ENCODE data around the gene MGAT3.

MGAT3 gene

GRCh38 chr22:39493759-39494158, 36.9 kb downstream of the MGAT3 start:
- Histone ChIP-seq H3K27ac (replicated peaks) (no peak overlapping the region), H3K4me3 (replicated peaks; ENCODE audit: insufficient read depth, low read length) (no peak overlapping the region), H3K27me3 (ENCODE audit: insufficient read depth, poor library complexity, severe bottlenecking) (no peaks in the 10 kb centered on the region)
- TF ChIP-seq GABPA (IDR thresholded peaks at IDR 0.05; ENCODE audit: low read depth), result no peak
- no peak for TF ChIP-seq CTCF (IDR thresholded peaks at IDR 0.05; ENCODE audit: insufficient read depth, low read length)
- no peak for TF ChIP-seq POLR2AphosphoS5 (IDR thresholded peaks at IDR 0.05; ENCODE audit: low read depth)
- no peak for TF ChIP-seq SPI1 (IDR thresholded peaks at IDR 0.05; ENCODE audit: borderline replicate concordance, low read depth)
- no peak for TF ChIP-seq REST (IDR thresholded peaks at IDR 0.05; ENCODE audit: insufficient replicate concordance, low read depth)
- no peak for DNase-seq (ENCODE audit: low read depth in 1 of 2, low spot score in 1 of 2)

- H3K4me3 ChIP-seq (replicated peaks; ENCODE audit: insufficient read depth, low read length), result no peak overlapping the region
- TF ChIP-seq CTCF (IDR thresholded peaks at IDR 0.05; ENCODE audit: insufficient read depth, low read length) (no peak), SPI1 (IDR thresholded peaks at IDR 0.05; ENCODE audit: borderline replicate concordance, low read depth) (no peak), GABPA (IDR thresholded peaks at IDR 0.05; ENCODE audit: low read depth) (no peak), REST (IDR thresholded peaks at IDR 0.05; ENCODE audit: insufficient replicate concordance, low read depth) (no peak), POLR2AphosphoS5 (IDR thresholded peaks at IDR 0.05; ENCODE audit: low read depth) (no peak)
- peak overlapping the region; percentile 48 for H3K27ac ChIP-seq (replicated peaks)
- H3K27me3 ChIP-seq (ENCODE audit: insufficient read depth, poor library complexity, severe bottlenecking), result no peaks in the 10 kb centered on the region
- peak; percentile 49 to 72 for DNase-seq (ENCODE audit: low read depth in 1 of 2, low spot score in 1 of 2)
Observed at GRCh38 chr22:39494471-39495120, 37.8 kb downstream of the MGAT3 start.

DNA sequence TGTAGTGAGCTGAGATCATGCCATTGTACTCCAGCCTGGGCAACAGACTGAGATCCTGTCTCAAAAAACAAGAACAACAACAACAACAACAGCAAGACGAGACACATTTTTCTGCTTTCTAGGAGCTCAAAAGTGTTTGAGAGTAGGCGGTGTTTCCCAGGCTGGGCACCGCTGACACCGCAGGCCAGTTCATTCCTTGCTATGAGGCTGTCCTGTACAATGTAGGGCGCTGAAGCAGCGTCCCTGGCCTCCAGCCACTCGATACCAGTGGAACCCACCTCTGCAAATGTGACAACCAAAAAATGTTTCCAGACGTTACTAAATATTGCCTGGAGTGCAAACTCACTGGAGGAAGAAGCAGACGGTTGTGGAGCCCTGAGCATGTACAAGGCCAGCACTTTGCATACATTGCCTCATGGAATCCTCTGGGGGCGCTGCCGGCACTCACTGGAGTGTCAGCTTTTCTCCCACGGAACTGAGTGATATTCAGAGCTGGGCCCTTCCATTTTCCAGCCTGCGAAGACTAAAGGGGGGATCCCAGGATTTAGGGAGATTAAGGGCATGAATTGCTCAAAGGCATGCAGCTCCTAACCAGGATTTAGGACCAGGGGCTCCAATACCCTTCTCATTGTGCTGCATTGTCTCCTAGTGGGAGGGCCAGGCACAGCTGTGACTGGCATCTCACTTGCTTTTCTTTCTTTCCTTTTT, 39.5 kb downstream of the MGAT3 start:
- Histone ChIP-seq H3K27ac (replicated peaks) (peak overlapping the region; percentile 48), H3K4me3 (replicated peaks; ENCODE audit: insufficient read depth, low read length) (no peak overlapping the region), H3K27me3 (ENCODE audit: insufficient read depth, poor library complexity, severe bottlenecking) (no peaks in the 10 kb centered on the region)
- peak; percentile 62 to 89 for DNase-seq (ENCODE audit: low read depth in 1 of 2, low spot score in 1 of 2)
- TF ChIP-seq SPI1 (IDR thresholded peaks at IDR 0.05; ENCODE audit: borderline replicate concordance, low read depth) (no peak; the same call in 1 of the 2 replicates), CTCF (IDR thresholded peaks at IDR 0.05; ENCODE audit: insufficient read depth, low read length) (peak; percentile 93)
